HG03521 (cell line): ENCODE measurements around the gene PHLDA2.

Experiments used
- ATAC-seq: cut with Tn5 transposase; IDR thresholded peaks from one replicate; pipeline ENCODE4 v1.9.1; 2021; ENCODE audit warnings: mild to moderate bottlenecking, moderate library complexity; ENCODE audit not compliant: unreplicated experiment

PHLDA2 gene

DNA sequence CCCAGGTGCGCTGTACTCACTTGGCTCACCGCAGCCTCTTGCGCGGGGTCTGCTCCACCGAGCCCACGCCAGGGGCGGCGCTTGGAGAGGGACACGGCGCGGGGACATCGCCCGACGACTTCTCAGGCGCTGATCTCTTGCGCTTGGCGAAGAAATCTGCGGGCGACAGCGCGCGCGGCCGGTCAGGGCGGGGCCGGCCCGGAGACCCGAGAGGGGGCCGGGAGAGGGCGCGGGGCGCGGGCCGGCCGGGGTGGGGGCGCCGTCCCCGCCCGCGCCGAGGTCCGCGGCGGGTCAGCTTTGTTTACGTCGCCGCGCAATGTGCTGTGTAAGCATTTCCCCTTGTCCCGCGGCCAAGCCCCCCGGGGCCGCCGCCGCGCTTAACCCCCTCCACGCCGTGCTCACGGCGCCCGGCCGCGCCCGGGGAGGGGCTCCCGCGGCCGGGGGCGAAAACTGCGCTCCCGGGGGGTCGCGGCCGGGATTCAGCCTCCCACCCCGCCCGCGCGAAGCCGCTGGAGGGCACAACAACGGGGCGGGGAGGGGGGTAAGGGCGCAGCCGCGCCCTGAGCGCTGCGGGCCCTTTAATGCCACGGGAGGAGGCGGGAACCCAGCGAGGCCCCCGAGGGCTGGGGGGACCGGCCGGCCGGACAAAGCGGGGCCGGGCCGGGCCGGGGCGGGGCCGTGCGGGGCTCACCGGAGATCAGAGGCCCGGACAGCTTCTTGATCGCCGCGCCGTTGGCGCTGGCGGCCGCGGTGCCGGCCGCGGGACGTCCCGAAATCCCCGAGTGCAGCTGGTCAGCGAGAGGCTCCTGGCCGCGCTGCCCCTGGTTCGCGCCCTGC is 45.0 kb downstream of the PHLDA2 start:
- no peak for ATAC-seq

DNA sequence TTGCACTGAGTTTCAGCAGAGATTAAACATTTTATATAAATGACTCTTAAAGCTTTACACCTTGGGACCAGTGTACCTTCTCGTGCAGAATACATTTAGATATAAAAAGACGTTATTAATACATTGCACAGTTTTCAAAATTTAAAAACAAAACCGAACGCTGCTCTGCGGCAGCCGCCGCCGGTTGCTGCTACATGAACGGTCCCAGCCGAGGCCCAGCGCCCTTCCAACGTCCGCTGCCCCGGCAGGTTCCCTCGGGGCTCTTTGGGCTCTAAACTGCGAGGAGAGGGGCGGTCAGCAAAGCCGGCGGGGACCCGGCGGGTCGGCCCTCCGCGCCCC is 45.6 kb downstream of the PHLDA2 start:
- ATAC-seq, result no peak

DNA sequence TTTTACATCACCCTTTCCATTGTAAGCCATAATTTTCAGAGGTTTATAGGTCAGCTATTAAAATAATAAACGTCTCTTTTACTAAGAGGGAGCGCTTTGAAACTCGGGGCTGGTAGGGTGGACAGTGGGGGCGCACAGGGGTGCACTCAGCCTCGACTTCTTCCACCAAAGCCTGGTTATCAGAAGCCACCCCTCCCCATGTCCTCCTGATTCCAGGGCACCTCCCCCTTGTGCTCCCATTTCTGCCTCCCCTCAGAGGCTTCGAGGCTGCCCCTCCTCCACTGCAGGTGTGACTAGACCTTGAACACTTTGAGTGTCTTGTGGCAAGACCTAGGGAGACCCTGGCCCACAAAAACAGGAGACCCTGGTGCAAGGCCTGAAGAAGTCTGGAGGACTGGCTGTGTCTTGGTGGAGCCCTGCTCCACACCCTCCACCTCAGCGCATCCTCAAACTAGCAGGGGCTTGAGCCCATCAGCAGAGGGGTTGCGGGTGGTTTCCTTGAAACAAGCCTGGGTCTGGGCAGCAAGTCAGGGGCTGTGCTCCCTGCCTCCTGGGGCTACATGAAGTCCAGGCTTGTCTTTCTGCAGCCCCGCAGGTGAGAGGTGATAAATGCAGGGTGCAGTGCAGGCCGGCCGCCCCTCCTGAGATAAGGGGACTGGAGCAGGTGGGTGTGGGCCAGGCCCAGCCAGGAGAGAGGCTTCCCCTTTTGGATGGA is 46.7 kb downstream of the PHLDA2 start:
- ATAC-seq, result no peak

GRCh38 chr11:2881981-2882375 is 47.2 kb downstream of the PHLDA2 start:
- no peak for ATAC-seq

GRCh38 chr11:2881076-2881980 is 47.9 kb downstream of the PHLDA2 start:
- no peak for ATAC-seq

GRCh38 chr11:2880646-2881045 is 48.6 kb downstream of the PHLDA2 start:
- no peak for ATAC-seq

DNA sequence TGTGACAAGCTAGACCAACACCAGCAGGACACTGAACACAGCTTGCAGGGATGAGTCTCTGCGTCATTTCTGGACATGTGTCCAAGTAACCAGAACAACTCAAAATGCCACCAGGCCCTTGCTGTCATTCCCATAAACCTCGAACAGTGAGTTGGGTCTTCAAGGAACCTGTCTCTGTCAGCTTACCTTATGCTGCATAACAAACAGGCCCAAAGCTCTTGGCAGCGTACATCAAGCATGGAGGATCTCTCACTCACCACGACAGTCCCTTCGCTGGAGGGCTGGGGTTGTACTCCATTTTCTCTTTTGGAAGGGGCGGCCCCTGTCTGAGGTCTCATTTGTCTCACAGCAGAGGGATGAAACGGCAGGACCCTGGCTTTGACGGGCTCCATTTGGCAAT is 50.4 kb downstream of the PHLDA2 start:
- no peak for ATAC-seq
